ENCODE results near the gene PCDHA7.

- peak; percentile 78 for TF ChIP-seq CTCF (IDR thresholded peaks at IDR 0.05; ENCODE audit: low read depth, low read length)
- TF ChIP-seq POLR2A (IDR thresholded peaks at IDR 0.05; ENCODE audit: extremely low read depth, insufficient read length): no peak
Observed at GRCh38 chr5:140840978-140841962, 7.2 kb downstream of the PCDHA7 start, which contains the start of gene PCDHA8.

Data from NB4 (cell line).